H9 (cell line): ENCODE measurements around the gene ADAMTS17. TPM values are rescaled to one million over a fixed set of nuclear protein-coding genes. Genes with fewer than 3 reads are reported as not detected.

ENCODE experiments used
- DNase-seq: peaks from one replicate; pipeline ENCODE4 v3.0.0-alpha.2; 2017
- H2AFZ ChIP-seq: one replicate; pipeline ENCODE4 v1.6.1; 2013; ENCODE audit warnings: mild to moderate bottlenecking, low read length, control low read depth, moderate library complexity
- H2AK5ac ChIP-seq: 2 replicates; pipeline ENCODE4 v1.6.1; 2013; ENCODE audit warnings: low read length, control low read depth, mixed read lengths; ENCODE audit not compliant: insufficient read length
- H2BK120ac ChIP-seq: one replicate; pipeline ENCODE4 v1.6.1; 2013; ENCODE audit warnings: low read depth, mild to moderate bottlenecking, low read length, control low read depth, inconsistent platforms; ENCODE audit not compliant: poor library complexity, severe bottlenecking
- H2BK12ac ChIP-seq: 2 replicates; pipeline ENCODE4 v1.6.1; 2013; ENCODE audit warnings: low read length, control low read depth, mixed read lengths, low read depth; ENCODE audit not compliant: insufficient read length
- H2BK15ac ChIP-seq: 2 replicates; pipeline ENCODE4 v1.6.1; 2013; ENCODE audit warnings: low read depth, low read length, control low read depth
- H2BK20ac ChIP-seq: one replicate; pipeline ENCODE4 v1.6.1; 2013; ENCODE audit warnings: low read depth, mild to moderate bottlenecking, low read length, control low read depth, inconsistent platforms; ENCODE audit not compliant: poor library complexity, severe bottlenecking
- H2BK5ac ChIP-seq: 2 replicates; pipeline ENCODE4 v1.6.1; 2013; ENCODE audit warnings: low read length, control low read depth, mixed read lengths; ENCODE audit not compliant: insufficient read length
- H3K14ac ChIP-seq: 2 replicates; pipeline ENCODE4 v1.6.1; 2013; ENCODE audit warnings: low read length, control low read depth; ENCODE audit not compliant: insufficient read depth
- H3K18ac ChIP-seq: 2 replicates; pipeline ENCODE4 v1.6.1; 2013; ENCODE audit warnings: low read depth, mild to moderate bottlenecking, mixed read lengths, low read length, control low read depth; ENCODE audit not compliant: insufficient read length
- H3K23ac ChIP-seq: 2 replicates; pipeline ENCODE4 v1.6.1; 2013; ENCODE audit warnings: low read length, control low read depth, mixed read lengths, low read depth; ENCODE audit not compliant: insufficient read length
- H3K23me2 ChIP-seq: 2 replicates; pipeline ENCODE4 v1.6.1; 2013; ENCODE audit warnings: low read depth, mild to moderate bottlenecking, mixed read lengths, low read length, control low read depth; ENCODE audit not compliant: insufficient read length, poor library complexity, severe bottlenecking
- H3K27ac ChIP-seq: 2 replicates; pipeline ENCODE4 v1.5.1; 2013; ENCODE audit warnings: low read length, control low read depth, mixed read lengths, low read depth; ENCODE audit not compliant: insufficient read length
- H3K27me3 ChIP-seq: 2 replicates; pipeline ENCODE4 v1.6.1; 2013; ENCODE audit warnings: low read length, control low read depth, inconsistent platforms; ENCODE audit not compliant: insufficient read depth
- H3K4ac ChIP-seq: 2 replicates; pipeline ENCODE4 v1.6.1; 2013; ENCODE audit warnings: low read depth, mild to moderate bottlenecking, control low read depth, inconsistent platforms, low read length, moderate library complexity
- H3K4me1 ChIP-seq: 2 replicates; pipeline ENCODE4 v1.6.1; 2013; ENCODE audit warnings: low read length, control low read depth, inconsistent platforms; ENCODE audit not compliant: insufficient read depth
- H3K4me2 ChIP-seq: 2 replicates; pipeline ENCODE4 v1.6.1; 2013; ENCODE audit warnings: low read length, control low read depth, mixed read lengths; ENCODE audit not compliant: insufficient read length, insufficient read depth
- H3K56ac ChIP-seq: 2 replicates; pipeline ENCODE4 v1.6.1; 2013; ENCODE audit warnings: low read depth, mild to moderate bottlenecking, mixed read lengths, low read length, control low read depth; ENCODE audit not compliant: insufficient read length
- H3K79me1 ChIP-seq: 2 replicates; pipeline ENCODE4 v1.6.1; 2013; ENCODE audit warnings: low read depth, mild to moderate bottlenecking, moderate library complexity, low read length, control low read depth, inconsistent platforms; ENCODE audit not compliant: insufficient read depth, poor library complexity, severe bottlenecking
- H3K79me2 ChIP-seq: 2 replicates; pipeline ENCODE4 v1.6.1; 2013; ENCODE audit warnings: low read length, control low read depth, inconsistent platforms; ENCODE audit not compliant: insufficient read depth
- H3K9ac ChIP-seq: 2 replicates; pipeline ENCODE4 v1.6.1; 2013; ENCODE audit warnings: low read length, control low read depth, mixed read lengths; ENCODE audit not compliant: insufficient read length; ENCODE audit errors: extremely low read depth
- H3K9me3 ChIP-seq: one replicate; pipeline ENCODE4 v1.6.1; 2013; ENCODE audit warnings: low read depth, low read length, inconsistent platforms; ENCODE audit not compliant: control insufficient read depth
- H3T11ph ChIP-seq: one replicate; pipeline ENCODE4 v1.6.1; 2013; ENCODE audit warnings: mild to moderate bottlenecking, low read length, control low read depth, inconsistent platforms
- H4K20me1 ChIP-seq: one replicate; pipeline ENCODE4 v1.6.1; 2013; ENCODE audit not compliant: control insufficient read depth, insufficient read length, insufficient read depth
- H4K5ac ChIP-seq: 2 replicates; pipeline ENCODE4 v1.6.1; 2013; ENCODE audit warnings: low read depth, mild to moderate bottlenecking, mixed read lengths, low read length, control low read depth; ENCODE audit not compliant: insufficient read length
- H4K8ac ChIP-seq: replicated peaks from 2 replicates; pipeline ENCODE4 v1.6.1; 2013; ENCODE audit warnings: low read length, control low read depth, mixed read lengths, low read depth; ENCODE audit not compliant: insufficient read length
- H4K91ac ChIP-seq: 2 replicates; pipeline ENCODE4 v1.6.1; 2013; ENCODE audit warnings: low read depth, mild to moderate bottlenecking, moderate library complexity, mixed read lengths, low read length, control low read depth; ENCODE audit not compliant: insufficient read length
- H3K27ac Mint-ChIP-seq, 3 experiments: 2 replicates in 2 of 3; 3 replicates in 1 of 3; pipeline ENCODE4 v1.8.0; 2020 to 2021; ENCODE audit warnings: mixed read lengths in 3 of 3, mild to moderate bottlenecking in 1 of 3, moderate library complexity in 1 of 3
- H3K27me3 Mint-ChIP-seq: 2 replicates; pipeline ENCODE4 v1.8.0; 2021; ENCODE audit warnings: low read depth, mild to moderate bottlenecking, moderate library complexity, mixed read lengths
- H3K36me3 Mint-ChIP-seq, 3 experiments: 2 replicates in 2 of 3; 3 replicates in 1 of 3; pipeline ENCODE4 v1.8.0; 2020 to 2021; ENCODE audit warnings: low read depth in 3 of 3, mixed read lengths in 3 of 3; ENCODE audit not compliant: insufficient read depth in 1 of 3
- H3K4me1 Mint-ChIP-seq, 2 experiments: 2 replicates each; pipeline ENCODE4 v1.8.0; 2020; ENCODE audit warnings: mixed read lengths in 2 of 2
- H3K4me3 Mint-ChIP-seq, 2 experiments: 2 replicates in 1 of 2; 3 replicates in 1 of 2; pipeline ENCODE4 v1.8.0; 2020 to 2021; ENCODE audit warnings: mild to moderate bottlenecking in 2 of 2, mixed read lengths in 2 of 2, moderate library complexity in 1 of 2
- H3K9me3 Mint-ChIP-seq, 2 experiments: 2 replicates in 1 of 2; 3 replicates in 1 of 2; pipeline ENCODE4 v1.8.0; 2020; ENCODE audit warnings: mild to moderate bottlenecking in 2 of 2, mixed read lengths in 2 of 2, moderate library complexity in 1 of 2
- WGBS: extraction: QIAGEN DNeasy Blood & Tissue Kit; methylation state at CpG from one replicate; pipeline ENCODE4 v1.1.7; 2013; ENCODE audit warnings: missing lambda C conversion rate, low lambda C conversion rate, mixed read lengths; ENCODE audit not compliant: insufficient read length; ENCODE audit errors: extremely low coverage; 5-methylcytosine and 5-hydroxymethylcytosine counted together
- total RNA-seq: library from RNA; stranded (reverse); gene quantifications from 2 replicates; pipeline ENCODE4 v1.2.1, GENCODE V29; 2021
- TF ChIP-seq, protein P1 (sequence below): fragments of 200-600 bp; sonication (generic); conservative IDR thresholded peaks from 3 replicates; pipeline ENCODE4 v1.8.0; 2021; ENCODE audit warnings: antibody characterized with exemption, mild to moderate bottlenecking

Gene ADAMTS17
- total RNA-seq, 1 experiment from 2014 or later = 2.9 TPM

DNA sequence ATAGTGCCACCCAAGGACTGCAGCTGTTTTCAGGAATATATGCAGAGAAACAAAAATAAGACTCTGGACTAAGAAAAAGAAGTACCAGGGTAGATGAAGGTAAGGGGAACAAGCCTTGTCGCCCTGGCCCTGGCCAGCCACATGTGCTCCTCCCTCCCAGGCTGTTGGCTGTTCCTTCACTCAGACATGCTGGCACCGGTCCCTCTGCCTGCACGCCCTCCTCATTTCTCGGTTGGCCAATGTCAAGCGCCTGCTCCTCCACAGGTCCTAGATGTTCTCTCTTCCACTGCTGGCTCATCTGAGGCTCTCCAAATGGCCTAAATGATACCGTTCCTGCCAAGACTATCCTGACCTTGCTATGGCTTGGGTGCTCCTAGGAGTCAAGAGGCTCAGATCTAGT is 320.1 kb downstream of the ADAMTS17 start:
- no peaks in the 10 kb centered on the region for H3K4me1 ChIP-seq
- no peaks in the 10 kb centered on the region for H3K9me3 ChIP-seq
- peaks cover 13 to 22% of the 10 kb centered on the region in 2 experiments for H3K4me1 Mint-ChIP-seq
- H2BK120ac ChIP-seq = no peak overlapping the region
- no CpG with 5 or more reads among the region's 6 CpGs for WGBS
- H3K56ac ChIP-seq = no peak overlapping the region
- no peak overlapping the region for H2BK12ac ChIP-seq
- no peak overlapping the region for H4K8ac ChIP-seq
- no peak overlapping the region for H3K27ac Mint-ChIP-seq
- H2BK15ac ChIP-seq = no peak overlapping the region
- H3K9ac ChIP-seq = no peak overlapping the region
- H3K36me3 Mint-ChIP-seq = peaks cover 0 to 12% (median 3%) of the 10 kb centered on the region in 3 experiments; a peak in 4 of 7 replicates
- no peaks in the 10 kb centered on the region for H3K79me2 ChIP-seq
- H3K14ac ChIP-seq = no peak overlapping the region; the same call in 1 of the 2 replicates
- H3K27me3 Mint-ChIP-seq = no peaks in the 10 kb centered on the region; the same call in none of the 2 replicates
- H3K79me1 ChIP-seq = no peaks in the 10 kb centered on the region
- peaks cover 1 to 7% of the 10 kb centered on the region in 2 experiments; a peak in 3 of 5 replicates for H3K9me3 Mint-ChIP-seq
- H2BK5ac ChIP-seq = no peak overlapping the region
- H3K27ac ChIP-seq = no peak overlapping the region
- no peak overlapping the region for H2AFZ ChIP-seq
- no peak overlapping the region for H3K18ac ChIP-seq
- no peak overlapping the region for H3T11ph ChIP-seq
- H3K23me2 ChIP-seq = no peaks in the 10 kb centered on the region
- H3K4me3 Mint-ChIP-seq = no peak overlapping the region
- no peaks in the 10 kb centered on the region for H4K20me1 ChIP-seq
- TF ChIP-seq, protein P1, sequence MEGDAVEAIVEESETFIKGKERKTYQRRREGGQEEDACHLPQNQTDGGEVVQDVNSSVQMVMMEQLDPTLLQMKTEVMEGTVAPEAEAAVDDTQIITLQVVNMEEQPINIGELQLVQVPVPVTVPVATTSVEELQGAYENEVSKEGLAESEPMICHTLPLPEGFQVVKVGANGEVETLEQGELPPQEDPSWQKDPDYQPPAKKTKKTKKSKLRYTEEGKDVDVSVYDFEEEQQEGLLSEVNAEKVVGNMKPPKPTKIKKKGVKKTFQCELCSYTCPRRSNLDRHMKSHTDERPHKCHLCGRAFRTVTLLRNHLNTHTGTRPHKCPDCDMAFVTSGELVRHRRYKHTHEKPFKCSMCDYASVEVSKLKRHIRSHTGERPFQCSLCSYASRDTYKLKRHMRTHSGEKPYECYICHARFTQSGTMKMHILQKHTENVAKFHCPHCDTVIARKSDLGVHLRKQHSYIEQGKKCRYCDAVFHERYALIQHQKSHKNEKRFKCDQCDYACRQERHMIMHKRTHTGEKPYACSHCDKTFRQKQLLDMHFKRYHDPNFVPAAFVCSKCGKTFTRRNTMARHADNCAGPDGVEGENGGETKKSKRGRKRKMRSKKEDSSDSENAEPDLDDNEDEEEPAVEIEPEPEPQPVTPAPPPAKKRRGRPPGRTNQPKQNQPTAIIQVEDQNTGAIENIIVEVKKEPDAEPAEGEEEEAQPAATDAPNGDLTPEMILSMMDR = no peak
- H3K23ac ChIP-seq = no peak overlapping the region
- no peaks in the 10 kb centered on the region for H3K27me3 ChIP-seq
- no peak for DNase-seq
- no peak overlapping the region for H2AK5ac ChIP-seq
- H3K4ac ChIP-seq = no peak overlapping the region
- H2BK20ac ChIP-seq = no peak overlapping the region
- no peak overlapping the region for H4K5ac ChIP-seq
- no peak overlapping the region for H4K91ac ChIP-seq
- H3K4me2 ChIP-seq = no peak overlapping the region
